ENCODE data around the gene FARP2. TPM values are rescaled to one million over a fixed set of nuclear protein-coding genes. Genes with fewer than 3 reads are reported as not detected.
"Not testable (repeated sequence)": the region's sequence is repeated elsewhere in the genome, so short reads cannot be mapped to it uniquely, and the experiment has no call there.

The FARP2 gene
- total RNA-seq, 2 experiments from 2014 or later, result 17.2 to 18.3 TPM

- intact Hi-C loops (cut with DNase I, micrococcal nuclease), result loop anchor here (1.0 to 10.0 kb wide), 12 partner anchors 15 to 751 kb away; partner anchors contain the start of genes STK25 (in 2 of the 2), ATG4B (in 1 of the 2), DTYMK (in 1 of the 2) and DUSP28 (in 1 of the 2)
- ChIA-PET POLR2A (interaction anchor here (0.7 to 3.6 kb wide), 17 partner anchors 10 to 750 kb away, joined by 3 to 31 read pairs (median 6); partner anchors contain the start of genes ATG4B, CAPN10, D2HGDH and ING5), CTCF (no interaction called here)
- peak within 1 kb of the TSS; percentile 88 for H3K4me3 ChIP-seq (ENCODE audit: low read length)
- DNase-seq, result peak in 7 of 14 experiments; percentile 54 to 91 (median 78)
- peaks cover 6% of the 10 kb centered on the region for H3K36me3 ChIP-seq (ENCODE audit: insufficient read depth, low read length)
- H3K9me3 ChIP-seq (ENCODE audit: control insufficient read depth in 1 of 2, insufficient read depth in 1 of 2, low read length in 2 of 2), result no peaks in the 10 kb centered on the region
- peak within 1 kb of the TSS; percentile 96 to 98 for H3K27ac ChIP-seq (ENCODE audit: low read depth in 1 of 2, low read length in 2 of 2)
- H3K27ac Mint-ChIP-seq, result peak within 1 kb of the TSS; percentile 97
- H3K4me1 ChIP-seq (ENCODE audit: insufficient read depth, low read length), result peaks cover 57% of the 10 kb centered on the region
- peak; percentile 47 for ATAC-seq (ENCODE audit: poor library complexity)
- H3K27me3 Mint-ChIP-seq, result no peaks in the 10 kb centered on the region
- H3K36me3 Mint-ChIP-seq (ENCODE audit: low read depth), result peaks cover 36% of the 10 kb centered on the region
- peaks cover 83% of the 10 kb centered on the region for H3K4me1 Mint-ChIP-seq (ENCODE audit: low read depth)
- H3K9me3 Mint-ChIP-seq, result no peaks in the 10 kb centered on the region
- H3K4me3 Mint-ChIP-seq, result peak within 1 kb of the TSS; percentile 98
- no peaks in the 10 kb centered on the region for H3K27me3 ChIP-seq (ENCODE audit: control insufficient read depth in 1 of 2, insufficient read depth in 2 of 2, low read length in 2 of 2)
- no peak for TF ChIP-seq CTCF (IDR thresholded peaks at IDR 0.05)
Measured at GRCh38 chr2:241315879-241316631, 40.0 kb upstream of the FARP2 start, which contains the start of gene SEPTIN2. SEPTIN2 (plus strand) TSS chr2:241315925; CDS start chr2:241324233, 8,308 bp downstream.

- Histone ChIP-seq H3K4me3 (ENCODE audit: low read length) (peak overlapping the region; percentile 88), H3K27me3 (ENCODE audit: control insufficient read depth in 1 of 2, insufficient read depth in 2 of 2, low read length in 2 of 2) (no peaks in the 10 kb centered on the region), H3K9me3 (ENCODE audit: control insufficient read depth in 1 of 2, insufficient read depth in 1 of 2, low read length in 2 of 2) (no peaks in the 10 kb centered on the region), H3K27ac (ENCODE audit: low read depth in 1 of 2, low read length in 2 of 2) (peak overlapping the region; percentile 88 to 89), H3K36me3 (ENCODE audit: insufficient read depth, low read length) (peaks cover 7% of the 10 kb centered on the region), H3K4me1 (ENCODE audit: insufficient read depth, low read length) (peaks cover 55% of the 10 kb centered on the region)
- Mint-ChIP-seq H3K36me3 (ENCODE audit: low read depth) (peaks cover 44% of the 10 kb centered on the region), H3K27ac (peak overlapping the region; percentile 97), H3K9me3 (no peaks in the 10 kb centered on the region), H3K27me3 (no peaks in the 10 kb centered on the region), H3K4me1 (ENCODE audit: low read depth) (peaks cover 83% of the 10 kb centered on the region), H3K4me3 (peak overlapping the region; percentile 98)
- CTCF ChIA-PET, result interaction anchor here (0.6 kb wide), 1 partner anchor 35 kb away, joined by 3 read pairs; no protein-coding TSS in a partner anchor
- DNase-seq (peak in 1 of 14 experiments; percentile 21), ATAC-seq (ENCODE audit: poor library complexity) (no peak)
- intact Hi-C loops (cut with DNase I, micrococcal nuclease), result loop anchor here (1.0 to 10.0 kb wide), 7 partner anchors 37 to 752 kb away; partner anchors contain the start of genes DTYMK (in 1 of the 2), DUSP28 (in 1 of the 2), MTERF4 (in 1 of the 2) and PPP1R7 (in 1 of the 2)
- POLR2A ChIA-PET, result interaction anchor here (0.7 to 3.6 kb wide), 10 partner anchors 15 to 321 kb away, joined by 3 to 31 read pairs (median 14); partner anchors contain the start of genes ATG4B, MTERF4, PASK and PPP1R7
- no peak for TF ChIP-seq CTCF (IDR thresholded peaks at IDR 0.05)
Measured at GRCh38 chr2:241316825-241317224, 39.3 kb upstream of the FARP2 start.

GRCh38 chr2:241317391-241317790 is 38.7 kb upstream of the FARP2 start:
- peaks cover 47% of the 10 kb centered on the region for H3K36me3 Mint-ChIP-seq (ENCODE audit: low read depth)
- TF ChIP-seq CTCF (IDR thresholded peaks at IDR 0.05), result no peak
- H3K27ac Mint-ChIP-seq, result peak overlapping the region; percentile 97
- ATAC-seq (ENCODE audit: poor library complexity) (no peak), DNase-seq (no peak)
- ChIA-PET POLR2A (interaction anchor here (1.2 to 3.5 kb wide), 3 partner anchors 15 to 232 kb away, joined by 4 to 23 read pairs (median 5); partner anchors contain the start of genes PASK and PPP1R7), CTCF (no interaction called here)
- H3K27me3 Mint-ChIP-seq, result no peaks in the 10 kb centered on the region
- H3K27ac ChIP-seq (ENCODE audit: low read depth in 1 of 2, low read length in 2 of 2), result no peak overlapping the region
- H3K27me3 ChIP-seq (ENCODE audit: control insufficient read depth in 1 of 2, insufficient read depth in 2 of 2, low read length in 2 of 2), result no peaks in the 10 kb centered on the region
- H3K4me3 Mint-ChIP-seq, result peak overlapping the region; percentile 98
- H3K36me3 ChIP-seq (ENCODE audit: insufficient read depth, low read length), result peaks cover 9% of the 10 kb centered on the region
- peaks cover 58% of the 10 kb centered on the region for H3K4me1 ChIP-seq (ENCODE audit: insufficient read depth, low read length)
- H3K9me3 Mint-ChIP-seq, result no peaks in the 10 kb centered on the region
- H3K4me1 Mint-ChIP-seq (ENCODE audit: low read depth), result peaks cover 79% of the 10 kb centered on the region
- intact Hi-C loops (cut with DNase I, micrococcal nuclease), result loop anchor here (1.0 to 10.0 kb wide), 7 partner anchors 37 to 753 kb away; partner anchors contain the start of genes DTYMK (in 1 of the 2), DUSP28 (in 1 of the 2), MTERF4 (in 1 of the 2) and PPP1R7 (in 1 of the 2)
- H3K9me3 ChIP-seq (ENCODE audit: control insufficient read depth in 1 of 2, insufficient read depth in 1 of 2, low read length in 2 of 2), result no peaks in the 10 kb centered on the region
- peak overlapping the region; percentile 88 for H3K4me3 ChIP-seq (ENCODE audit: low read length)

- H3K27ac ChIP-seq (ENCODE audit: low read depth in 1 of 2, low read length in 2 of 2); CTCF ChIA-PET; ATAC-seq (ENCODE audit: poor library complexity); H3K27me3 Mint-ChIP-seq; H3K27me3 ChIP-seq (ENCODE audit: control insufficient read depth in 1 of 2, insufficient read depth in 2 of 2, low read length in 2 of 2); H3K27ac Mint-ChIP-seq; DNase-seq; H3K9me3 Mint-ChIP-seq; H3K4me3 ChIP-seq (ENCODE audit: low read length); H3K9me3 ChIP-seq (ENCODE audit: control insufficient read depth in 1 of 2, insufficient read depth in 1 of 2, low read length in 2 of 2); H3K36me3 ChIP-seq (ENCODE audit: insufficient read depth, low read length): not testable (repeated sequence)
- Mint-ChIP-seq H3K36me3 (ENCODE audit: low read depth) (peaks cover 52% of the 10 kb centered on the region), H3K4me1 (ENCODE audit: low read depth) (peaks cover 77% of the 10 kb centered on the region), H3K4me3 (peak overlapping the region; percentile 17)
- peaks cover 52% of the 10 kb centered on the region for H3K4me1 ChIP-seq (ENCODE audit: insufficient read depth, low read length)
- POLR2A ChIA-PET, result interaction anchor here (0.8 to 1.1 kb wide), 3 partner anchors 15 to 309 kb away, joined by 3 read pairs; no protein-coding TSS in a partner anchor
- intact Hi-C loops (cut with DNase I, micrococcal nuclease), result loop anchor here (5.0 to 10.0 kb wide), 4 partner anchors 217 to 754 kb away; partner anchors contain the start of genes DUSP28 (in 1 of the 2), MTERF4 (in 1 of the 2) and RNPEPL1 (in 1 of the 2)
Measured at GRCh38 chr2:241318830-241319229, 37.3 kb upstream of the FARP2 start.
